ENCODE results near the gene TRPM2.
"Not testable (repeated sequence)": the region's sequence is repeated elsewhere in the genome, so short reads cannot be mapped to it uniquely, and the experiment has no call there.

TRPM2 gene

GRCh38 chr21:44466996-44467858 is 113.8 kb downstream of the TRPM2 start:
- DNase-seq = no peak

DNA sequence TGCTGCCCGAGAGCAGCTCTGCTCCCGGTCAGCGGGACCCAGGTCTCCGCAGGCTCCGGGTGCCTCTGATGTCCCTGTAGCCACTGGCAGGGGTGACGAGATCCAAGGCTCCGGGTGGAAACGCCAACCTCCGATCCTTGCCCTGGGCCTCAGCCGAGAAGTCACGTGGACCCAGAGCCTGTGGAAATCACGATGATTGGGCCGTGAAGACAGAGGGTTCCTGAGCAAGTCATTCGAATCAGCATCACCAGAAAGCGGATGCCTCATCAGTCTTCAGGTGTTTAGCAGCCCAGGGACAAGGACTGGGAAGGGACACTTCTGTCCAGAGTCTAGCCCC is 114.4 kb downstream of the TRPM2 start:
- no peak for DNase-seq

GRCh38 chr21:44471341-44471740 is 117.9 kb downstream of the TRPM2 start:
- no peak for DNase-seq

GRCh38 chr21:44471996-44472395 is 118.6 kb downstream of the TRPM2 start:
- no peak for DNase-seq

- no peak for DNase-seq
Observed at GRCh38 chr21:44473915-44474555, 120.6 kb downstream of the TRPM2 start.

DNA sequence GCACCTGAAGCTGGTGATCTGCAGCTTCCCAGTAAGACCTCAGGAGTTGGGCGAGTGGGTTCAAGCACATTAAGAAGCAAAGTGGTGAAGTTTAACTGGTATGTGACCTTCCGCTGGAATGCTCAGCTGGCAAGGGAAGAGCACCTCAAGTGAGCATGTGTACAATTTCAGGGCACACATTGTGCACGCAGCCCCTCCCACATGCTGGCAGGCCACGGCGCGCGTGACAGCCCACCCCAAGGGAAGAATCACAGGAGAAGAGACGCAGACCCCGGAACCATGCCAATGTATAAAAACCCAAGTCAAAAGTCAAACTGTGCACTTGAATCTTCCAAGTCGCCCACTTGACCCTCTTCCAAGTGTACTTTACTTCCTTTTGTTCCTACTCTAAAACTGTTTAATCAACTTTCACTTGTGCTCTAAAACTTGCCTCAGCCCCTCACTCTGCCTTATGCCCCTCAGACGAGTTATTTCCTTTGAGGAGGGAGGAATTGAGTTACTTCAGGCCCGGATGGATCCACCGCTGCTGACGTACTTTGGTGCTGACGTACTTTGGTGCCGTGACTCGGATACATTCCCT is 121.9 kb downstream of the TRPM2 start:
- DNase-seq = no peak

- DNase-seq = no peak
Observed at GRCh38 chr21:44477131-44477530, 123.7 kb downstream of the TRPM2 start.

GRCh38 chr21:44477712-44478111 is 124.3 kb downstream of the TRPM2 start:
- DNase-seq = no peak

DNA sequence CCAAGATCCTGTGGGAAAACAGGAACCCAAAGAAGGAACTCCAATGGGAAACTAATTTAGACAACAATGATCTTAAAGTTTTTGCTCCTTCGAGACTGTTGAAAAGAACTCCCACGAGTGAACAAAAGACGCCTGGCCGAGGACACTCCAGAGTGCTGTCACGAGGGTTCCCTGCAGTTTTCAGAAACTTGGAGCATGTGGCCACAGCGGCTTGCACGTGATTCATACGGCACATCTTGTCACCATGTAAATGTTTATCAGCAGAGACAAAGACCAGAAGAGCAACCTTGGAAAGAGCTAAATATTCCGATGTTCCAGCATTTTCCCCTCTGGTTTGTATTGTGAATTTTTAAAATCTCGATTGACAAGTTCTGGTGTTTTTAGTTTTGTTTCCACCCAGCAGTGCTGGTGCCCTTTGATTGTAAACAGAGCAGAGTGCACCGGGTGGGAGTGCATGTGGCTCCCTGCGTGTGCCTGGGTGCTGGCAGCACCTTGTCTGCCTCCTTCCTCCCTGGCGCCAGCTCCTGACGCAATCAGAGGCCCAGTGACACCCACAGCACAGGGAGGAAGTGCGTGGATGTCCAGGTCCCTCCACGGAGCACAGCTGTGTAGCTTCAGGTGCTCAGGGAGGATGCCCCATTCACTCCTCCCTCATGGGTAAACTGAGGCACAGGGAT is 124.8 kb downstream of the TRPM2 start:
- DNase-seq = no peak

DNA sequence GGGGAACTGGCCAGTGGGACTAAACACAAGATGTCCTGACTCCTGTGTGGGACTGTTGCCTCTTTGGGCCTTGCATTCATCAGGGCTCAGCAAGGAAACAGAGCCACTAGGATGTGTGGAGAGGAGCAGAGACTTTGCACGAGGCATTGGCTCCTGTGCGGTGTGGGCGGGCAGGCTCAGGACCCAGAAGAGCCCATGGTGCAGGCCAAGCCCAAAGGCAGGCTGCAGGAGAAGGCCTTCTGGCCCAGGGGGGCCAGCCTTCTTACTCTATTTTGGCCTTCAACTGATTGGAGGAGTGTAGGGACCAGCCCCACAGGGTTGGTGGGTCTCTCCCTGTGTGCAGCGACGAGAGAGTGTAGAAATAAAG is 125.4 kb downstream of the TRPM2 start:
- DNase-seq = no peak

GRCh38 chr21:44479556-44480199 is 126.3 kb downstream of the TRPM2 start:
- DNase-seq = not testable (repeated sequence)

DNA sequence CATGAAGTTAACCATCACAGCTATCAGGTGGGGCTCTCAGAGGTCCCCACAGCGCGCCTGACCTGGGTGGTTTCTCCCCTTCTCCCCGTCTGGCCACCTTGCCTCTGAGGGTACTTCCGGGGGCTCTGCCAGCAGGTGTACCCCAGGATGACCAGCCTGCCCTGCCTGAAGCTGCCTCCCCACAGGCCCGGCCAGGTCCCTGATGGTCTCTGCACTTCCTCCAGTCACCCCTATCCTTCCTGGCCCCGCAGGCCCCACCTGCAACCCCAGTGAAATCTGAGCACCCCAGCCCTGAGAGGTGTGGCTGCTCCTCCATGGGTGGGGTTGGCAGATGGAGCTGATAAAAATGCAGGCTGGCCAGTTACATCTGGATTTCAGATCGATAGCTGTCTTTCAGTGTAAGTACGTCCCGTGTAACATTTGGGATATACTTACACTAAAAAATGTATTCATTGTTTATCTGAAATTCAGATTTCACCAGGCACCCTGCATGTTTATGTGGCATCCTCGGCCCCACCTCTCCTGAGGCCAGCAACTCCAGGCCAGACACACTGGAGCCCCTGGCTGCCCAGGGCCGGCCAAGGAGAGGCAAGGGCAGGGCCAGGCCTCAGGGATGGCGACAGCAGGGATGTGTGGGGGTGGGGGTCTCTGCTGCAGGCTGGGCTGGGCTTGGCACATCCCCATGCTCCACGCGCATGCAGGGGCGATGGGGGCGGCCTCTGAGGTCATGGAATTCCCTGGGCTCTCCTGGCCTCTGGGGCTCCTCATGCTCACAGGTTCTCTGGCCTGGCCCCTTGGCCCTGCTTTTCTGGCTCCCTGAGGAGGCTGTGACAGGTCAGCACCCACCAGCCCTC is 127.0 kb downstream of the TRPM2 start:
- DNase-seq = no peak

- DNase-seq = no peak
Observed at GRCh38 chr21:44482581-44483287, 129.3 kb downstream of the TRPM2 start.

DNA sequence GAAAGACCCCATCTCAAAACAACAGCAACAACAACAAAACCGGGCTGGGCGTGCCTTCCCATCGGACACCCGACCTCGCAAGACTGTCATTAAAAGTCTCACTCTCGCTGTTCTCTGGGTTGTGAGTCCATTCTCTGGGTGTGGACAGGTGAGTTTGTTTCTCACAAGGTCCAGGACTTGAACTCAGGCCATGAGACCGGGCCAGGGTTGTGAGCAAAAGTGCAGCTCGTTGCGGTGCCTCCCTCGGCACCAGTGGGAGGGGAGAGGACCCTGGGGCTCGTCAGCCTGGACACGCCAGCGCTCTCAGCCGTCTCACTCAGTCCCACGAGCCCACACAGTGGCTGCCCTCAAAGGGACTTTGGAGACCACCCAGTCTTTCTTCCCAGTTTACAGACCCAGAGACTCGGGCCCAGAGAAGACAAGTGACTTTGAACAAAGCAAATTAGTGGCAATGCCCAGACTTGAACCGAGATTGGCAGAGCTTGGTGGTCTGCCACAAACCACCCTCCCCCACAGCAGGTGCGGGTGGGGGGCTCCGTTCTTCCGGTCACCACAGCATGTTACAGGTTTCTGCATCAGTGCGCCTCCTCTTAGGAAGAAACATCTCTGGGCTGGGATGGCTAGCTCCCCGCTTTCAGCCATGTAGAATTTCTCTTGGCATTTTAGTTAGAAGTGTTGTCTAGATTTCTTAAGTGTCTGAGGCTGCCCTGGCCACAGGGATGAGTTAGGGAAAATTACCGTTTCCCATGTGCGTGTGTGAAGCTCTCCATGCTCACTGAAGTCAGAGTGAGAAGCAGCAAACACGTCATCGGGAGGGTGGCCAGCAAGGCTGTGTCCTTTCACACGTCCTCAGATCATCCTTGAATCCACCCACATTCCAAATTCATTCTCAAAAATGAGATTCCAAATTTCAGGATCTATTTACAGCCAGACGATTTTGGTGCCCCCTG is 130.1 kb downstream of the TRPM2 start:
- no peak for DNase-seq

GRCh38 chr21:44484498-44485253 is 131.3 kb downstream of the TRPM2 start:
- DNase-seq = no peak

DNA sequence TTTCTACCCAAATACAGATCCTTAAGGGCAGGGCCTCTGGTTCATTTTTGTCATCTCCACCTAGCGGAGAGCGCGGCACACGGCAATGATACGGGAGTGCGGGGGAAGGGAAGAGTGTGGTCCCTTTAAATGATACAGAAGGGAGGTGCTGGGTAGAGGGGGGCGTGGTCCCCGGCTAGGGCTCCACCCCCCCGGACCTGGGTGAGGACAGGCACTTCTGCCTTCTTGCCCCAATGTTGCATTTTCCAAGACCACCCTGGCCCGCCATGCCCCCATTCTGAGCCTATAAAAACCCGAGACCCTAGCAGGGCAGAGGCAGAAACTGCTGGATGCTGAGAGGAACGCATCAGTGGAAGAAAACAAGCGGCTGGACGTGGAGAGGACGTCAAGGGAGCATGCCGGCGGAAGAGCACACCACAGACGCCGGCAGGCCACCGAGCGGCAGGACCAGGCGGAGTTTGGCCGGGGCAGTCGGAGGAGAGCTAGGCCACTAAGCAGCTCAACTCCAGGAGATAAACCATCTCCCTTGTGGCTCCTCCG is 131.9 kb downstream of the TRPM2 start:
- no peak for DNase-seq

DNA sequence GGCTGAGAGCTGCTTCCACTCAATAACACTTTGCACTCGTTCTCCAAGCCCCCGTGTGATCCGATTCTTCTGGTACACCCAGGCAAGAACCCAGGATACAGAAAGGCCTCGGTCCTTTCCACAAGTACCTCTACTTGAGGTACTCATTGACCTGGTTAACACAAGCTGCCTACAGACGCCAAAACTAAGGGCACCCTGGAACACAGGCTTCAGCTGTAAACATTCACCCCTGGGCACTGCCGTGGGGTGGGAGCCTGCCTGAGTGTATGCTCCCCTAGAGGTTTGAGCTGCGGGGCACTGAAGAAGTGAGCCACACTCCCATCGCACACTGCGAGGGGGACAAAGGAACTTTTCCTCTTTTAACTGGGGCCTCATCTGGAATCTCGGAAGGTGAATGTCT is 132.4 kb downstream of the TRPM2 start:
- no peak for DNase-seq

DNA sequence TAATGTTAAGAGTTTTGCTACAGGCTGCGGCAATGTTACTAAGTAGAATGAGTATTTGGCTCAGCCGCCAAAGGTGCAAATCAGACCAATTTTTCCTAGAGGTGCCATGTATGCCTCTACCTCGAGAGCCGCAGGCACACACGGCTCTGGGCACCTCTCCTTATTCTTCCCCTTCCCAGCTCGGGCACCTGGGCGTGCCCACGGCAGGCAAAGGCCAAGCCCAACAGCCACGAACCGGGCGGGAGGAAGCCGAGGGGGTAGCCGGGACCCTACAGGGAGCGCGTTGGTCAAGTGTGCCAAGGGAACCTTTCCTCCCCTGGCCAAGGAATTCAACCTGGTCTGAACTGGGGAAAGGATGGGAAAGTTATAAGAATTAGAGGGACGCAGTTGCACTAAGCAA is 132.9 kb downstream of the TRPM2 start:
- no peak for DNase-seq

DNA sequence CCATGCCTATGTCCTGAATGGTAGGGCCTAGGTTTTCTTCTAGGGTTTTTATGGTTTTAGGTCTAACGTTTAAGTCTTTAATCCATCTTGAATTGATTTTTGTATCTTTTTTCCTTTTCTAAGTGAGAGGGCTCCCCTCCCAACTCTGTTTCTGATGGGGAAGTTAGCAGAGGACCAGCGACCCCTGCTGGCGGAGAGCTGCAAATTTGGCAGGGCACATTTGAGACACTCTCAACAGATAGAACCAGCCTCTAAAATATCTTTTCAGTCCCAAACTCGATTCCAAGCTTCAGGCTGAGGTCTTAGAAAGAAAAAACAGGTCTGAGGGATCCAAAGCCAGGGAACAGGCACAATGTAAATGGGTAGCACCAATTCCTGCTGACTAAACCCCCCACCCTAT is 134.4 kb downstream of the TRPM2 start:
- peak; percentile 24 for DNase-seq

All from inflammatory macrophage treated with lipopolysaccharide for 4 hours (primary cell).